ENCODE results near the gene XPC.

Gene XPC

DNA sequence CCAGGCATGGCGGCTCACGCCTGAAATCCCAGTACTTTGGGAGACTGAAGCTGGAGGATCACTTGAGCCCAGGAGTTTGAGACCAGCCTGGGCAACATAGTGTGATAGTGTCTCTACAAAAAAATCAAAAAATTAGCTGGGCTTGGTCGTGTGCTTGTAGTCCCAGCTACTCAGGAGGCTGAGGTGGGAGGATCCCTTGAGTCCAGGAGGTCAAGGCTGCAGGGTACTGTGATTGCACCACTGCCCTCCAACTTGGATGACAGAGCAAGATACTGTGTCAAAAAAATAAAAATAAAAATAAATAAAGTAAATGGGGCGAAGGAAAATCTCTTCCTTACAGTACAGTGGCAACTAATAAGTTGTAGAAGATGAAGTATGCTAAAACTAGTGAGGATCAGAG is 29.8 kb upstream of the XPC start:
- no peak for DNase-seq (ENCODE audit: low read depth in 2 of 3, low spot score in 1 of 3)

DNA sequence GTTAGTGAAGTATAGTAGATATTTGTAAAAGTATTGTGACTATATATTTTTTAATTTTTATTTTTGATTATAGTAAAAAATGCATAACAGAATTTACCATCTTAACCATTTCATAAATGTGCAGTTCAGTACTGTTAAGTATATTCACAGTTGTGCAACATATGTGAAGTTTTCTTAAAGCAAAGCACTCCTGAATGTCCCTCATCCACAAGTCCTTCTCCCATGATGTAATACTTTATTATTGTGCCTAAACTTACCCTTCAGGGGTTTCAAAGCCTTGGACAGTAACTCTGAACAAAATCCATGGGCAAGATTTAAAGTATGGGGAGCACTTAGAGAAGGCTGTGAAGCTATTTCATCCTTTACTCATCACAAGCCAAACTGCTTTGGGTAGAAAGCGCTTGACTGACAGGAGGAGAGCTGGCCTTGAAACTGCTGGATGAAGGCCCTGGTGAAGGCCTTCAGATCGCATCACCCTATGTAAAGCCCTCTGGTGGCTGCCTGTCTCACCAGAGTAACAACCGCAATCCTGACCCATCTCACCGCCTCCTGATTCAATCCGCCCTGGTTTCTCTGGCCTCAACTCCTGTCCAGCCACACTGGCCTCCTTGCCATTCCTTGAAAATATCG is 28.3 kb upstream of the XPC start:
- no peak for DNase-seq (ENCODE audit: low read depth in 2 of 3, low spot score in 1 of 3)

DNA sequence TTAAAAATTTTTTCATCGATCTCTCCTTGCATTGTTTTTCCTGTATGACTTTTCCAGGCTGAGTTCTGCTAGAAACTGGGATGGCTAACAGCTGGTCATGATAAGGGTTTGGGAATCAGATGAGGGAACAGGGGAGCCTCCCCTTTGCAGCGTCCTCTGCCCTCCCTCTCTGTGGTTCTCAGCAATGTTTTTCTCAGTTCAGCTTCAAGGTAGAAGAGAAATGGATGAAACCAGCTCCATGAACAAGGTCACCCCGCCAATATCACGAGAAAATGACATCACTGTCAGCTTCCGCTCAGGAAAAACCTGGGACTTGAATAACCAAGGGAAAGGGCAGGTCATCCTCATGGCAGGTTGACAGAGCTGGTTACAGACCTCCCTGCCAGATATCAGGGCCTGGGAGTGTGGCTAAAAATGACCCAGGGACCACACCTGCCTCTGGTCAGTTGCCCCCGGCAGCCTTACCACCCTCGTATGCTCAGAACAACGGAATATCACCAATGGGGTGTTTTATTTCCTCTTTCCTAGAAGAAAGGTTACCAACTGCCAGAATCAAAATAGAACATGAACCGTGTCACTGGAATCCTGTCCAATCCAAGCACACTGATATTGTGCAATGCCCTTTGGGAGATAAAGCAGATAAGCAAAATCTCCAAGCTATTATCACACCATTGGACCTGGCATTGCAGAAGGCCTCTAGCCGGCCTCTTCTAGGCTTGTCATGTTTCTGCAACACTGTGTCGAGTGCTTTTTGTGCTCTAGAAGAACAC is 26.3 kb upstream of the XPC start:
- DNase-seq (ENCODE audit: low read depth in 2 of 3, low spot score in 1 of 3) = no peak

DNA sequence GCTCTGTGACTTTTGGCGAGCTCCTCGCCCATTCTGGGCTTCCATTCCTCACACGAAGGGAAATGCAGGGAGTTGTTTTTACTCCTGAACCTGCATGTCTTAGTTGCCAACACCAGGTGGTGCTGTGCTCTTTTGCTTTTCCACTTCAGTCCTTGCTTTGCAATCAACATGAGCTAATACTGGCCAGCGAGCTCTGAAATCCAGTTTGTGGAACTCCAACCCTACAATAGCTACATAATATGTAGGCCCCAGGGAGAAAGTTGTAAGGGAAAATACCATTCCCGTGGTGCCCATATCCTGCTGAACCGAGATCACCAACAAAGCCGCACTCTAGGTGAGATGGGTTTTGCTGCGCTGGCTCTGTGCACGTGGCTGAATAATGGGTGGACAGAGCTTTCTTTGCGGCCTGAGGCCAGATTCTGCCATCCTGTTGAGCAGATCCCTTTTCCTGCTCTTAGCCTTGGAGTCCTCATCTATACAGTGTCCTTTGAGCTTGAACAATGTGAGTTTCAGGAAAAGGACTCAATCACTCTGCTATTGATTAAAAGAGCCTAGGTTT is 25.2 kb upstream of the XPC start:
- DNase-seq (ENCODE audit: low read depth in 2 of 3, low spot score in 1 of 3) = peak in 2 of 3 donors; percentile 11 to 33

DNA sequence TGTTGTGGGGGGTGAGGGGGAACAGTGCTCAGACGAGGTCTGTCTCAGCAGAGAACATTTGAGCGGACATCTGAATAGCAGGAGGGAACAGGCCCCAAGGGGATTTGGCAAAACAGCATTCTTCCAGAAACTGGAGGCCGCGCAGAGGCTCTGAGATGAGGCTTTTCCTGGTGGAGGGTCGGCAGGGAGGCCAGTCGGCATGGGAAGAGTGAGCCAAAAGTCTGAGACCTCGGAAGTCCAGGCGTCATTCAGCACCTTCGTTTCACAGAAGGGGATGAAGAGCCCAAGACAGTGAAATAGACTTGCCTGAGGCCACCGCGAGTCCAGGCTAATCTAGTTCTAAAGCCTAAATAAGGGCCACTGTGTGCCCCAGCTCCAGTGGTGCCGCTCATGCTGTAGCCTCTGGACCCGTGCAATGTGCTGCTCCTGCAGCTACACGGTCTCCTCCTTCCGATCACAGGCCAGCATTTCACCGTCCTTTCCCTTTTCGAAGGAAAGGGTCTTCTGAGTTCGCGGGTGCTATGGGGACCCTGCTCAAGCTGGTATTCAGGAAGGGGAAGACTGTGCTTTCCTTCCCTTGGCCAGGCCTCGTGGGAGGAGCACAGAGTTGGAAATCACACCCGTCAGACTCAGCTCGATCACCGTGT is 24.6 kb upstream of the XPC start:
- no peak for DNase-seq (ENCODE audit: low read depth in 2 of 3, low spot score in 1 of 3)

DNA sequence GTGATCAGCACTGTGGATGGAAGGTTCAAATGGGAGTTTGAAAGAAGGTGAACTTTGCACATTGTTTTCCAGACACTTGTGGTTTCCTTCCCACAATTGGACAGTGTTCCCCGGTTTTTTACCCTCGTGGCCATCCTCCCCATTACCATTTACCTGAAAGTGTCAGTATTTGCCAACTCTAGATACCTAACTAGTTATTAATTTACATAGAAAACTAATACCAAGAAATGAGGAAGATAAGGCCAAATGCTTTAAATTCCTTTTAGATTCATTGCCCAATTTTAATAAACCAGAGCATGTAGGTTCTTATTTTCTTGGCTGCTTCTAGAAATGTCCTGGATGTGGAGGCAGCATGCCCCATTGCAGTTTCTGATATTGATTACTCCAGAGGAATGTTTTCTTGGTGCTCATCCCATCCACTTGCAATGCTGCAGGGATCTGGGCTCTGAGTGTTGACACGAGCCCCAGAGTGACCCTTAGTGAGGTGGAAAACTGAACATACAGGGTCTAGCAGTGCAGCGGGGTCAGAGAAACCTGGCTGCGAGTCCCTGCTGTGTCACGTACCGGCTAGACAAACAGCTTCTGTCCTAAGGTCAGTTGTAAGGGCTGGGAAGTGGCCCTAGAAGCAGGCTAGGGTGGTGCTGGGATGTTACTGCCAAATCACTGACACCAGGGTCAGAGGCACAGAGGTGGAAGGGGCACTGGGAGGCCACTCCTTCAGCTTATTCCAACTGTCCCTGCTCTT is 23.7 kb upstream of the XPC start:
- DNase-seq (ENCODE audit: low read depth in 2 of 3, low spot score in 1 of 3) = no peak

DNA sequence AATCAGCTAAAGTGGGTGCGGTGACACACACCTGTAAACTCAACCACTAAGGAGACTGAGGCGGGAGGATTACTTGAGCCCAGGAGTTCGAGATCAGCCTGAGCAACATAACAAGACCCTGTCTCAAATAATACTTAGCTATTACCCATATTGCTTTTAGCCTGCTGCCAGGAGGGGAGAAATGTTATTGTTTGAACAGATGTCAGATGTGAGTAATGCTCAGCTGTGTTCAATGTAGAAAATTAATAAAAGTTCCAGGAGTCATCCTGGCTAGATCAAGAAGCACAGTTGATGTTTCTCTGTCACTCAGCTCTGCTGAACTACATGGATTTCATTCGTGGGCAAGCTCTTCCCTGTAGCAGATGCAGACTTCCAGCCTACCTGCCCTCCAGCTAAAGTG is 22.4 kb upstream of the XPC start:
- no peak for DNase-seq (ENCODE audit: low read depth in 2 of 3, low spot score in 1 of 3)

DNA sequence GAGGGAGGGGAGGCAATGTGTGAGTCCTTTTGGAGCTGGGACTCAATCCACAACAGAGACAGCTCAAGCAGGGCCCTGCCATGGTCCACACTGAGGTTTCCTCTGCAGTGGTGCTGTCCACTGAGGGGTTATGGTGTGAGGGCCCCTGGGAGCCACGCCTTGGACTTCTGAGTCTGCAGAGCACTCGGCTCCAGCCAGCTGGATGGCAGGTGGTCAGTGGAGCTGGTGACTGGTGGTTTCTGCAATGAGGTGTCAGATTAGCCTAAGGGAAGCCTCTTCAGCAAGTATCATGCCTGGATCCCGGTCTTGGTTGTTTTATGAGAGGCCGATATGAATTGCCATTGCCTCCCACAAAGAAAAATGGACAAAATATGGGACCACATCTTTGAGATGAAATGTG is 21.9 kb upstream of the XPC start:
- DNase-seq (ENCODE audit: low read depth in 2 of 3, low spot score in 1 of 3) = no peak

DNA sequence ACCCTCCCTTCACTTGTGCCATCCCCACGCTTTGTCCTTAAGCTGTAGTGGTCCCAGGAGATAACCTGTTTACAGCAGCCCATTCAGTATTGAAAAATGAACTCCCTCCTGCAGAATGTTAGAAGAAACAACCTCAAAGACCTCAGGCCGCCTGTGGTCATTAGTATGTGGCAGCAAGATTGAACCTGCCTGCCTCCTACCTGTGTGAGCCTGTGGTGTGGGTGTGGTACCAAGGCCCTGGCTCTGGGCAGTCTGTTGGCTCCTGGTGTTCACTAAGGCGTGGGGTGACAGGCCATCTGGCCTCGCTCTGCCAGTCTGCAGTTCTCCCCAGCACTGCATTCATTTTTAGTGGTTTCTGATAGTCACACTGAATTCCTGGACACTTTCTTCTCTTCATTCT is 21.2 kb upstream of the XPC start:
- no peak for DNase-seq (ENCODE audit: low read depth in 2 of 3, low spot score in 1 of 3)

DNA sequence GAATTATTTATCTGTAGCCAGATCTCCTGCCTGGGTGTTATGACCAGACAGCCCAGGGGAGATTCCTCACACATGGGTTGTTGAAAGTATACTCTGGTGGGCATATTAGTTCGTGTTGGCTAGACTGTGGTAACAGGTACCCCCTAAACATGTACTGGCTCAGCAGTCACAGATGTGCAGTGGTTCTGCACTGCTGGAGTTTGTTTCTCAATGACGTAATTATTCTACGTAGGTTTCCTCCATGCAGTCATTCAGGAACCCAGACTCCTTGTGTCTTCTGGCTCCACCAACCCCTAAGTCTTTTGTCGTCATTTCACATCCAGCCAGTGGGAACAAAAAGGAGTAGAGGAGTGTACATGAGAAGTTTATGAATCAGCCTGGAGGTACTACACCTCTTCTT is 16.5 kb upstream of the XPC start:
- DNase-seq (ENCODE audit: low read depth in 2 of 3, low spot score in 1 of 3) = no peak

DNA sequence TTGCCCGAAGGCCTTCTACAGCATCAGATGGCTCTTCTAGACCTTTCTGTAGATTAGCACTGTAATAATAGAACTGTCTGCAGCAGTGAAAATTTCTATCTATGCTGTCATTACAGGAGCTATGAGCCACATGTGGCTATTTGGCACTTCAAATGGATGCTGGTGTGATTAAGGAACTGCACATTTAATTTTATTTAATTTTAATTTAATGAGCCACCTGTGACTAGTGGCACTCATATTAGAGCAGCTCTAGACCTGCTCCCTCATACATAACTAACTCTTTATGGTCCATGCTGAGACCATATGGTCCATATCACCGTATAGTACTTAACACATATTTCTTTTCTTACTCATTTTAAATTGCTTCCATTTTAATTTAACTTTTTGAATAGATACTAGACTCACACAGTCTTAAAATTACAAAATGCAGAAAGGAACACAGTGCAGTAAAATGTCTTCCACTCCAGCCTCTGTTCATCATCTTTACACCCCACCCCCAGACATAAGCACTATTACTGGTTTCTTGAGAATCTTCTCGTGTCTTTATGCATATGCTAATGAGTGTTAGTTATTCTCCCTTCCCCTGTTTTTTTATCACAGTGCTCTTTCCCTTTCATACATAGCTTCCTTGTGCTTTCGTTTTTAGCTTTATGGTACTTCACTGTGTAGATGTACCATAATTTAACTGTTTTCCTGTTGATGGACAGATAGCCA is 9.8 kb upstream of the XPC start:
- DNase-seq (ENCODE audit: low read depth in 2 of 3, low spot score in 1 of 3) = no peak

DNA sequence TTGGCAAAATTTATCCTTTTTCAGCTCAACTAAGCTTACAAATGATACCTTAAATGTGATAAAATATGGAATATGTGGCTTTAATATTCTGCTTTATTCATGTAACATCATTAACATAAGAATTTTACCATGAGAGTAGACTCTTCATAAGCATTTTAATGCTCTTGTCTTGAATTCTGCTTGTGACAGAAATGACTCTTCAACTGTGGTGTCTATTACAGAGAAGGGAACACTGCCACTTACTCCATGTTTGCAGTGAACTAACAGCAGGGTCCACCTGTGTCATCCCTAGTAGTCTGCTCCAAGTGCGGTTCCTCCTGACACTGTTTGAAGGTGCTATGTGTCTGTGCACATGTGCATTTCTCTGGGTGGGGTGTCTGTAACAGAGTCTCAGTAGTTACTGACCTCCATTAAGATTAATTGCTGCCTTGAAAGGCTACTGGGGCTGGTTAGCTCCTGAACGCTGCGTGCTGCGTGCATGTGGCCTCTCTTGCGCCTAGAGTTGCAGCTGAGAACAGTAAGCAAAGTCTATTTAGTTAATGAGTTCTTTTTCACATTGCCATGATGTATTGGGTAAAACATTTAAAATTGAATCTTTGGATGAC is 8.6 kb upstream of the XPC start:
- DNase-seq (ENCODE audit: low read depth in 2 of 3, low spot score in 1 of 3) = no peak

DNA sequence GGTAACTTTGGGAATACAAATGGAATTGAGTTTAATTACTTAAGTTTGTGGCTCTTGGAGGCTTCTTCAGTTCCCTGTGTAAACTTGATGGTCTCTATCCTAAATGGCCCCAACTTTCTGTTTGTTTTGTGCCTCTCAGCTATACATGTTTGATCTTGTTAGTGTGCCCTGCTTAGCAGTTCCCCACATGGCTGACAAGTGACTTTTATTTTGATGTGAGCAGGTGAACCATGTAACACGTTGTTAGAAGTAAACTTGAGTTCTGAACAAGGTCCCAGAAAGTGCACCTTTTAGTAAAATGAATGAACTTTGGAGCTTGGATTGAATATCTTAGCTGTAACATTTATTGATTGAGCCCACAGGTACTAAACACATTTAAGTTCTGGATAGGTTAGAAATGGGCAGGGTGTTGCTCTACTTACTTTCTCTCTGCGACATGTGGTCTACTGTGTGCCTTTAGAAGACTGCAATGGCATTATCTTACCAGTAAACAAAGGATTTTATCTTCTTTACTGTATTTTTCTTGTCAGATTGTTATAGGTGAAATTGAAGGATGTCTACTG is 4.7 kb upstream of the XPC start:
- no peak for DNase-seq (ENCODE audit: low read depth in 2 of 3, low spot score in 1 of 3)

DNA sequence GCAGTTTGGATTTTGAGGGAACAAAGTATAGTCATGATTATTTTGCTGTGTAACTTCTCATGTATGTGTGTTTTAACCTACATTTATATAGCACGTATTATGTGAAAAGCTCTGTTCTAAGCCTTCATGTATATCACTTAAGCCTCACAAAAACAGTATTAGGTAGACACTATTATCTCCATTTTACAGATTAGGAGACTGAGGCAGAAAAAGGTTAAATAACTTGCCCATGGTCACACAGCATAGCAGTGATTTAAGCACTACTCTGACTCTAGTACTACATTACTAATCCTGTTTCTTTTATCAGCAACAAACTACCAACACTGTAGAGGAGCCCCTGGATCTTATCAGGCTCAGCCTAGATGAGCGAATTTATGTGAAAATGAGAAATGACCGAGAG is 2.9 kb upstream of the XPC start:
- no peak for DNase-seq (ENCODE audit: low read depth in 2 of 3, low spot score in 1 of 3)

DNA sequence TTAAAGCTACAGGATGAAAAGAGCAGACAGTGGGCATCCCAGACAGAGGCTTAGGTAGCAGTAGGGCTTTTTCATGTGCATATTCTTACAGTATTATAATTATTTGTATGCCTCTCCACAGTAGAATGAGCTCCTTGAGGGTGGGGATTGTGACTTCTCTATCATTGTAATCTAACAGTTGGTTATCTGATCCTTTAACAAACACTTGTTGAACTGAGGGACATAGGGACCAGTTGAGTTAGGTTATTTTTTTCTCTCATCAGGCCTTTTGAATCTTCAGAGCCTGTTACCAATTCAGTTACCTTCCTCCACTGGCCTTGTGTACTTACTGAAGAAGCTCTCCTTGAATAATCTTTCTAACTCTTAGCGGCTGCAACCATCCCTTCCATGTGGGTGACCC is 1.4 kb upstream of the XPC start:
- DNase-seq (ENCODE audit: low read depth in 2 of 3, low spot score in 1 of 3) = no peak

DNA sequence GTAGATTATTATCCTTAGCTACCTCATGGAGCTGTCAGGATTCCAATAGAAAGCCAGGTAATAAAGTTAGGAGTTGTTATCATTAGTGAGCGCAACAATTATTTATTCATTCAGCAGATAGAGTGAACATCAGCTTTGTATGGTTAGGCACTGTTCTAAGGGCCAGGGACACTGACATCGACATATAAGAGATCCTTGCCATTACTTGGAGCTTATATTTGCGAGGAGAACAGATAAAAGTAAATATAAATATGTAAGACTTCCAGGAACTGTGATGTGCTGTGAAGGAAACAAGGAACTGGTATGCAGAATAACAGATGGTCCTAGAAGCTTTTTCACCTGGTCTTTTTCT is 689 bp upstream of the XPC start:
- DNase-seq (ENCODE audit: low read depth in 2 of 3, low spot score in 1 of 3) = no peak

DNA sequence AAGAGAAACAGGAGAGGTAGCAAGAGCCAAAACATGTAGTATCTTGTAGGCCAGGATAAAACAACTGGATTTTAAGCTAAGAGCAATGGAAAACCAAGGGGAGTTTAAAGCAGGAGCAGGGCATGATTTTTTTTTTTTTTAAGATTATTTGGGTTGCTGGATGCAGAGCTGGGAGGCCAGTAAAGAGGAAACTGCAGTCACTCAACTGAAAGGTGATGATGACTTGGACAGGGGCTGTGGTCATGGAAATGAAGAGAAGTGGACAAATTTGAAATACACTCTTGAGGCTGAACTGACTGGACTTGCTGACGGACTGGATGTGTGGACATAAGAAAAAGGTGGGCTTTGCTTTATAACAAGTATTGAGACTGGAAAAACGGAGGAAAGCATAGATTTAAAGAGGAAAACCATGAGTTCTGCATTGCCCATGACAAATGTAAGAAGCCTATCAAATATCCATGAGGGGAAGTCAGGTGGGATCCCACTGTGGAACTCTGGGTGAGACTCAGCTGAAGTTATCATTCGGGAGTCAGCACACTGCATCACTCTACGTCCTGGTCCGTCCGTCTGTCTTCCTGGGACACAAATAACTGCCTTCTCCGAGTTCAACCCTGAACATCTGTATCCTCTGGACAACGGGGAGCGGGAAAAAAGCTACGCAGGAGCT is 688 bp downstream of the XPC start:
- DNase-seq (ENCODE audit: low read depth in 2 of 3, low spot score in 1 of 3) = no peak

DNA sequence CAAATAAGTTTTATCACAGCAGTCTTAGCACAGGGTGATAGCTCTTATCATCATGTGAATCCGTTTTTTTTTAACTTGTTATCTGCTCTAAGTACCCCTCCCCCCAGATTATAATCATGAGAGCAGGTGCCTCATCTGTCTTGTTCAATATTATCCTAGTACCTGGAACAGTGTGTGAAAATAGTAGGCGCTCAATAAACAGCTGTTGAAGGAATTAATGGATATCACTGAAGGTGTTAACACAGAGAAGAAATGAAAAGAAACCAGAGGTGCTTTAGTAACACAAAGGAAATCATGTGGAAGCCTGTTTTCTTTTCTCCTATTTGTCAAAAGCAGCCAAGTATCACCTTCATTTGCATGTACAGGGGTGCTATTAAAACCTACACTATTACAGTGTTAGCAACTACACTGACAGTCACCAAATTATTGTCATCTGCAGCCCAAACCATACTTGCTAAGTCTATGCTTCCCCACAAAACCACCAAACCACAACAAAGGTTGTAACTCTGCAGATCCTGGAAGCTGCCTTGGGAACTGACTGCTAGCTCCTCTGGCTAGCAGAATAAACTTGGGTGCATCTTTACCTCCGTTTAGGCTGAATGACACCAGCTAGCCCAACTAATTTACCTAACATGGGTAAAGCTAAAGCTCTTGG is 2.9 kb downstream of the XPC start:
- DNase-seq (ENCODE audit: low read depth in 2 of 3, low spot score in 1 of 3) = peak; percentile 15 to 61 (median 25)

DNA sequence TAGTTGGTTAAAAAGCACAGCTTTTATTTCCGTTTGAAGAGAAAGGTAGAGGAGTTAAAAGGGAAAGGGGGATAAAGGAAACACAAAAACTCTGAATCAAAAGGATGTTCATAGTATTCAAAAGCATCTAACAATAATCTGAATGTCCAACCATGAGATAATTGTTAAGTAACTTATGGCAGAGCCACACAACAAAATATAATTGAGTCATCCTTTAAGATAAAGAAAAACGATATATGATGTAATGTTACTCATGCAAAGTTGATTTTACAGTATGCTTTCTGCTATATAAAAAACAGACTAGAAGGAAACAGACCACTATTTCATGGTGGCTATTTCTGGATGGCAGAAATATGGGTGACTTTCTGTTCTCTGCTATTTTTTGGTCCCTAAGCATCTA is 3.9 kb downstream of the XPC start:
- DNase-seq (ENCODE audit: low read depth in 2 of 3, low spot score in 1 of 3) = no peak
